IMR-90 (cell line): ENCODE results near the gene PLA2G4E. TPM values are rescaled to one million over a fixed set of nuclear protein-coding genes. Genes with fewer than 3 reads are reported as not detected.
A peak's percentile ranks its signal among the peaks of the same experiment; 100 is the strongest.

Source experiments
- ATAC-seq: fragments of 200-7000 bp; cut with Tn5 transposase; 2 replicates; pipeline ENCODE4 v1.9.1; 2020; ENCODE audit warnings: low read depth, mild to moderate bottlenecking, moderate library complexity
- BruUV-seq: library from RNA; stranded (reverse); fragments of 400-500 nt; replicated peaks from 2 replicates; lab custom pipeline; 2021; lab: Mats Ljungman, UMichigan
- CTCF ChIA-PET: fragments of 300-600 bp; formaldehyde crosslinking; extraction: SDS; loops from one replicate; lab custom pipeline; 2021; ENCODE audit warnings: antibody characterized with exemption; lab: Yijun Ruan, JAX
- POLR2A ChIA-PET: fragments of 300-600 bp; sonication (Branson Sonifier 250); formaldehyde crosslinking; loops from one replicate; lab custom pipeline; 2022; ENCODE audit warnings: antibody characterized with exemption; ENCODE audit not compliant: unreplicated experiment; lab: Charles Lee
- DNase-seq: peaks from one replicate; pipeline ENCODE4 v3.0.0; 2013
- H2AFZ ChIP-seq: replicated peaks from 2 replicates; pipeline ENCODE3; 2013; ENCODE audit warnings: low read length, mild to moderate bottlenecking; ENCODE audit not compliant: poor library complexity
- H2AK5ac ChIP-seq: 2 replicates; pipeline ENCODE4 v1.6.1; 2013; ENCODE audit warnings: low read depth, low read length, inconsistent platforms
- H2AK9ac ChIP-seq: replicated peaks from 2 replicates; pipeline ENCODE3; 2013; ENCODE audit warnings: mild to moderate bottlenecking, low read depth, low read length, moderate library complexity; ENCODE audit not compliant: poor library complexity
- H2BK120ac ChIP-seq: 2 replicates; pipeline ENCODE4 v1.6.1; 2013; ENCODE audit warnings: low read depth, low read length, inconsistent platforms
- H2BK15ac ChIP-seq: 3 replicates; pipeline ENCODE4 v1.6.1; 2013; ENCODE audit warnings: low read depth, low read length, inconsistent platforms
- H2BK20ac ChIP-seq: 2 replicates; pipeline ENCODE4 v1.6.1; 2013; ENCODE audit warnings: low read depth, mild to moderate bottlenecking, inconsistent platforms, low read length, moderate library complexity
- H2BK5ac ChIP-seq: 2 replicates; pipeline ENCODE4 v1.6.1; 2013; ENCODE audit warnings: mild to moderate bottlenecking, low read depth, low read length, inconsistent platforms; ENCODE audit not compliant: poor library complexity, severe bottlenecking
- H3K14ac ChIP-seq: replicated peaks from 2 replicates; pipeline ENCODE4 v1.6.1; 2013; ENCODE audit warnings: low read depth, low read length, inconsistent platforms
- H3K18ac ChIP-seq: 2 replicates; pipeline ENCODE4 v1.6.1; 2013; ENCODE audit warnings: low read depth, low read length, control low read depth
- H3K23ac ChIP-seq: 2 replicates; pipeline ENCODE4 v1.6.1; 2013; ENCODE audit warnings: low read depth, low read length, inconsistent platforms
- H3K27ac ChIP-seq: 2 replicates; pipeline ENCODE4 v1.5.1; 2013; ENCODE audit warnings: mild to moderate bottlenecking, control low read depth, low read length; ENCODE audit not compliant: insufficient read depth
- H3K27me3 ChIP-seq: 2 replicates; pipeline ENCODE4 v1.6.1; 2013; ENCODE audit warnings: low read length; ENCODE audit not compliant: control insufficient read depth, insufficient read depth
- H3K36me3 ChIP-seq: 2 replicates; pipeline ENCODE4 v1.6.1; 2013; ENCODE audit warnings: low read length, mixed read lengths; ENCODE audit not compliant: control insufficient read depth, insufficient read depth
- H3K4ac ChIP-seq: 2 replicates; pipeline ENCODE4 v1.6.1; 2013; ENCODE audit warnings: low read depth, low read length, inconsistent platforms
- H3K4me1 ChIP-seq: 2 replicates; pipeline ENCODE4 v1.6.1; 2013; ENCODE audit warnings: low read length, mixed read lengths; ENCODE audit not compliant: control insufficient read depth, insufficient read depth
- H3K4me2 ChIP-seq: 2 replicates; pipeline ENCODE4 v1.6.1; 2013; ENCODE audit warnings: low read depth, mild to moderate bottlenecking, control low read depth, low read length, moderate library complexity
- H3K4me3 ChIP-seq: 2 replicates; pipeline ENCODE4 v1.5.1; 2013; ENCODE audit warnings: low read depth, mild to moderate bottlenecking, control low read depth, low read length, moderate library complexity; ENCODE audit not compliant: insufficient read depth
- H3K56ac ChIP-seq: 2 replicates; pipeline ENCODE4 v1.6.1; 2013; ENCODE audit warnings: low read length, inconsistent platforms; ENCODE audit not compliant: insufficient read depth; ENCODE audit errors: extremely low read depth
- H3K79me1 ChIP-seq, 2 experiments: 2 replicates each; pipeline ENCODE4 v1.6.1; 2013; ENCODE audit warnings: low read length in 2 of 2, inconsistent platforms in 1 of 2, low read depth in 1 of 2
- H3K9ac ChIP-seq: 2 replicates; pipeline ENCODE4 v1.6.1; 2013; ENCODE audit warnings: low read depth, low read length, control low read depth
- H3K9me1 ChIP-seq: 2 replicates; pipeline ENCODE4 v1.6.1; 2013; ENCODE audit warnings: low read length, inconsistent platforms; ENCODE audit not compliant: insufficient read depth
- H3K9me3 ChIP-seq: 2 replicates; pipeline ENCODE4 v1.6.1; 2013; ENCODE audit warnings: low read length; ENCODE audit not compliant: control insufficient read depth, insufficient read depth
- H4K20me1 ChIP-seq: 2 replicates; pipeline ENCODE4 v1.6.1; 2013; ENCODE audit warnings: low read length, inconsistent platforms; ENCODE audit not compliant: insufficient read depth
- H4K5ac ChIP-seq: 2 replicates; pipeline ENCODE4 v1.6.1; 2013; ENCODE audit warnings: mild to moderate bottlenecking, low read depth, low read length, control low read depth
- H4K8ac ChIP-seq, 2 experiments: 2 replicates each; pipeline ENCODE4 v1.6.1; 2013; ENCODE audit warnings: low read depth in 2 of 2, low read length in 2 of 2, control low read depth in 1 of 2, inconsistent platforms in 1 of 2
- H4K91ac ChIP-seq: 2 replicates; pipeline ENCODE4 v1.6.1; 2013; ENCODE audit warnings: low read depth, low read length, inconsistent platforms; ENCODE audit not compliant: insufficient read depth
- BHLHE40 ChIP-seq: fragments of 150-350 bp; IDR thresholded peaks from 2 replicates; pipeline ENCODE4 v1.6.1; 2016; ENCODE audit warnings: mild to moderate bottlenecking, low read depth, low read length
- CEBPB ChIP-seq: IDR thresholded peaks from 2 replicates; pipeline ENCODE4 v1.6.1; 2012; ENCODE audit warnings: low read depth, low read length, improper control_type of control experiment
- CTCF ChIP-seq: conservative IDR thresholded peaks from 2 replicates; pipeline ENCODE4 v1.5.1; 2012; ENCODE audit warnings: mild to moderate bottlenecking, low read depth, low read length, improper control_type of control experiment
- ELK1 ChIP-seq: fragments of 150-350 bp; IDR thresholded peaks from 2 replicates; pipeline ENCODE4 v1.6.1; 2016; ENCODE audit warnings: low read depth, mild to moderate bottlenecking, low read length, moderate library complexity, borderline replicate concordance
- FOS ChIP-seq: fragments of 150-350 bp; IDR thresholded peaks from 2 replicates; pipeline ENCODE4 v1.6.1; 2016; ENCODE audit warnings: low read depth, low read length
- MAFK ChIP-seq: IDR thresholded peaks from 2 replicates; pipeline ENCODE4 v1.6.1; 2012; ENCODE audit warnings: low read depth, low read length, improper control_type of control experiment
- MAZ ChIP-seq: IDR thresholded peaks from 2 replicates; pipeline ENCODE4 v1.6.1; 2012; ENCODE audit warnings: low read depth, mild to moderate bottlenecking, low read length, improper control_type of control experiment, moderate library complexity, borderline replicate concordance
- MXI1 ChIP-seq: IDR thresholded peaks from 2 replicates; pipeline ENCODE4 v1.6.1; 2012; ENCODE audit warnings: low read depth, mild to moderate bottlenecking, low read length, moderate library complexity, borderline replicate concordance
- NFE2L2 ChIP-seq: fragments of 150-350 bp; IDR thresholded peaks from 2 replicates; pipeline ENCODE4 v1.6.1; 2016; ENCODE audit warnings: low read depth, mild to moderate bottlenecking, low read length
- POLR2A ChIP-seq: IDR thresholded peaks from 2 replicates; pipeline ENCODE4 v1.6.1; 2012; ENCODE audit warnings: mild to moderate bottlenecking, low read depth, low read length
- RAD21 ChIP-seq: IDR thresholded peaks from 2 replicates; pipeline ENCODE4 v1.6.1; 2012; ENCODE audit warnings: low read length, improper control_type of control experiment
- RCOR1 ChIP-seq: IDR thresholded peaks from 2 replicates; pipeline ENCODE4 v1.6.1; 2012; ENCODE audit warnings: mild to moderate bottlenecking, low read length, improper control_type of control experiment; ENCODE audit not compliant: insufficient replicate concordance
- RFX5 ChIP-seq: IDR thresholded peaks from 2 replicates; pipeline ENCODE4 v1.8.0; 2012; ENCODE audit warnings: low read depth, mild to moderate bottlenecking, low read length, moderate library complexity
- SMC3 ChIP-seq: fragments of 150-350 bp; IDR thresholded peaks from 2 replicates; pipeline ENCODE4 v1.6.1; 2016; ENCODE audit warnings: low read depth, mild to moderate bottlenecking, antibody characterized with exemption, low read length, moderate library complexity
- WGBS, 2 experiments: methylation state at CpG; one replicate each; pipeline versions ENCODE4 v1.1.5 to v1.1.7; 2013; ENCODE audit warnings: missing lambda C conversion rate in 2 of 2; ENCODE audit not compliant: insufficient read length in 1 of 2; ENCODE audit errors: extremely low coverage in 2 of 2; 5-methylcytosine and 5-hydroxymethylcytosine counted together
- dilution Hi-C: fragments of 300-500 bp; cut with HindIII; formaldehyde crosslinking; loops from one replicate; pipeline ENCODE4 v1.14.3; 2018; ENCODE audit warnings: low sequenced_read_pairs; ENCODE audit not compliant: unreplicated experiment
- in situ Hi-C: fragments of 300-500 bp; cut with MboI; formaldehyde crosslinking; loops from 3 replicates; pipeline ENCODE4 v1.14.3; 2019; ENCODE audit warnings: low sequenced_read_pairs, inconsistent platforms, mixed read lengths
- intact Hi-C: fragments of 100-400 bp; cut with micrococcal nuclease; formaldehyde crosslinking; loops from 2 replicates; pipeline ENCODE4 v1.10.0; 2022
- polyA plus RNA-seq, 3 experiments: library from polyadenylated mRNA; depleted of rRNA; stranded (reverse); fragments of >200 nt; gene quantifications; 2 replicates each; pipeline ENCODE4 v1.2.3, GENCODE V29; 2012; ENCODE audit warnings: low replicate concordance in 1 of 3
- total RNA-seq: library from RNA; depleted of rRNA; stranded (reverse); fragments of >200 nt; gene quantifications from 2 replicates; pipeline ENCODE4 v1.2.3, GENCODE V29; 2012

PLA2G4E gene
- total and polyA plus RNA-seq, 2 of the 4 experiments (the other 2 are of a cell fraction), result not detected

- TF ChIP-seq RFX5, result no peak
- no peak for TF ChIP-seq BHLHE40
Measured at GRCh38 chr15:41943543-41944312, 77.1 kb downstream of the PLA2G4E start (continued).

GRCh38 chr15:41942886-41943285 is 78.0 kb downstream of the PLA2G4E start:
- Histone ChIP-seq H3K27me3 (no peaks in the 10 kb centered on the region), H3K9me3 (no peaks in the 10 kb centered on the region), H3K4me1 (peaks cover 46% of the 10 kb centered on the region), H3K56ac (no peak overlapping the region), H2AK5ac (peak overlapping the region; percentile 99), H3K4me2 (no peak overlapping the region), H2BK20ac (peak overlapping the region; percentile 100), H3K18ac (peak overlapping the region; percentile 93), H3K79me1 (peaks cover 54 to 84% of the 10 kb centered on the region in 2 experiments), H2AFZ (no peak overlapping the region), H4K91ac (peak overlapping the region; percentile 98), H3K4ac (peak overlapping the region; percentile 100), H2BK5ac (peak overlapping the region; percentile 97), H2AK9ac (peak overlapping the region; percentile 100), H4K5ac (peak overlapping the region; percentile 80), H4K8ac (peak overlapping the region; percentile 73 to 99), H3K14ac (peak overlapping the region; percentile 99), H3K9ac (no peak overlapping the region), H3K9me1 (peaks cover 55% of the 10 kb centered on the region), H2BK120ac (peak overlapping the region; percentile 100), H2BK15ac (peak overlapping the region; percentile 93; the same call in 2 of the 3 replicates), H4K20me1 (no peaks in the 10 kb centered on the region), H3K27ac (peak overlapping the region; percentile 30), H3K4me3 (no peak overlapping the region), H3K23ac (peak overlapping the region; percentile 98; the same call in 1 of the 2 replicates), H3K36me3 (peaks cover 1% of the 10 kb centered on the region; the same call in 1 of the 2 replicates)
- no TSS peak for BruUV-seq
- no peak for ATAC-seq
- in situ Hi-C loops (no loop called here), dilution Hi-C loops (no loop called here), intact Hi-C loops (no loop called here)
- CTCF ChIA-PET, result interaction anchor here (1.2 kb wide), 1 partner anchor 13 kb away, joined by 3 read pairs; no protein-coding TSS in a partner anchor
- POLR2A ChIA-PET, result no interaction called here
- no peak for DNase-seq
- 100% methylated on average over 1 of the region's 7 CpGs; no CpG with 5 or more reads in 1 of the 2 experiments for WGBS, 2 experiments
- TF ChIP-seq MXI1 (no peak), BHLHE40 (no peak), CEBPB (no peak), POLR2A (no peak), MAFK (no peak), MAZ (no peak), RCOR1 (no peak), SMC3 (no peak), NFE2L2 (no peak), CTCF (no peak), FOS (no peak), RAD21 (no peak), ELK1 (no peak)
